Measurements from ENCODE around the gene HBEGF.

The HBEGF gene

DNA sequence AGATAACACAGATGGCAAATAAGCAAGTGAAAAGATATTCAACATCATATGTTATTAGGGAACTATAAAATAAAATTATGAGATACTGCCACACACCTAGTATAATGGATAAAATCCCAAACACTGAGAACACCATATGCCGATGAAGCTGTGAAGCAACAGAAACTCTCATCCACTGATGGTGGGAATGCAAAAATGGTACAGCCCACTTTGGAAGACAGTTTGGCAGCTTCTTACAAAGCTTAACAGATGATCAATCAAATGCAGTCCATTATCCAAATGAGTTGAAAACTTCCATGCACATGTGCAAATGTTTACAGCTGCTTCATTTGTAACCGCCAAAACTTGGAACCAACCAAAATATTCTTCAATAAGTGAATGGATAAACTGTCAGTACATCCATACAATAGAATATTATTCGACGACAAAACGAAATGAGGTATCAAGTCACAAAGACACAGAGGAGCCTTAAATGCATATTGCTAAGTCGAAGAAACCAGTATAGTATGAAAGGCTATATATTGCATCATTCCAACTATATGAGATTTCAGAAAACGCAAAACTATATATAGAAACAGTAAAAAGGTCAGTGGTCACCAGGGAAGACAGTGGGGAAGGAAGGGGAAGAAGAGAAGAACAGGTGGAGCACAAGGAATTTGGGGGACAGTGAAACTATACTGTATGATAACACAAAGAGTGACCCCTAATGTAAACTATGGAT is 58.4 kb downstream of the HBEGF start:
- TF ChIP-seq OSR1 (CRISPR knock-in tag; IDR thresholded peaks at IDR 0.05) (no peak), ISL1 (CRISPR knock-in tag; IDR thresholded peaks at IDR 0.05) (no peak), ESRRG (CRISPR knock-in tag; IDR thresholded peaks at IDR 0.05) (no peak), ZNF70 (CRISPR knock-in tag; IDR thresholded peaks at IDR 0.05) (no peak), CSRNP3 (CRISPR knock-in tag; IDR thresholded peaks at IDR 0.05) (no peak), CREB5 (CRISPR knock-in tag; IDR thresholded peaks at IDR 0.05; ENCODE audit: low read depth) (no peak), RARB (CRISPR knock-in tag; IDR thresholded peaks at IDR 0.05) (no peak), ZFP30 (CRISPR knock-in tag; IDR thresholded peaks at IDR 0.05) (no peak), ZC3H10 (CRISPR knock-in tag; IDR thresholded peaks at IDR 0.05) (no peak), GLIS3 (CRISPR knock-in tag; IDR thresholded peaks at IDR 0.05) (no peak), CSDC2 (CRISPR knock-in tag; IDR thresholded peaks at IDR 0.05) (no peak), ZNF565 (CRISPR knock-in tag; conservative IDR thresholded peaks at IDR 0.05; ENCODE audit: low read depth) (no peak), PPARA (CRISPR knock-in tag; IDR thresholded peaks at IDR 0.05; ENCODE audit: borderline replicate concordance) (no peak), TSHZ2 (CRISPR knock-in tag; IDR thresholded peaks at IDR 0.05) (no peak), TOX (CRISPR knock-in tag; IDR thresholded peaks at IDR 0.05; ENCODE audit: borderline replicate concordance) (no peak)
- TF ChIP-seq, protein P1, sequence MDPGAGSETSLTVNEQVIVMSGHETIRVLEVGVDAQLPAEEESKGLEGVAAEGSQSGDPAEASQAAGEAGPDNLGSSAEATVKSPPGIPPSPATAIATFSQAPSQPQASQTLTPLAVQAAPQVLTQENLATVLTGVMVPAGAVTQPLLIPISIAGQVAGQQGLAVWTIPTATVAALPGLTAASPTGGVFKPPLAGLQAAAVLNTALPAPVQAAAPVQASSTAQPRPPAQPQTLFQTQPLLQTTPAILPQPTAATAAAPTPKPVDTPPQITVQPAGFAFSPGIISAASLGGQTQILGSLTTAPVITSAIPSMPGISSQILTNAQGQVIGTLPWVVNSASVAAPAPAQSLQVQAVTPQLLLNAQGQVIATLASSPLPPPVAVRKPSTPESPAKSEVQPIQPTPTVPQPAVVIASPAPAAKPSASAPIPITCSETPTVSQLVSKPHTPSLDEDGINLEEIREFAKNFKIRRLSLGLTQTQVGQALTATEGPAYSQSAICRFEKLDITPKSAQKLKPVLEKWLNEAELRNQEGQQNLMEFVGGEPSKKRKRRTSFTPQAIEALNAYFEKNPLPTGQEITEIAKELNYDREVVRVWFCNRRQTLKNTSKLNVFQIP (CRISPR knock-in tag; IDR thresholded peaks at IDR 0.05; ENCODE audit: borderline replicate concordance, low read depth) = no peak
- ATAC-seq = no peak

GRCh38 chr5:140286424-140286823 is 60.0 kb downstream of the HBEGF start:
- TF ChIP-seq TOX (CRISPR knock-in tag; IDR thresholded peaks at IDR 0.05; ENCODE audit: borderline replicate concordance) (no peak), CREB5 (CRISPR knock-in tag; IDR thresholded peaks at IDR 0.05; ENCODE audit: low read depth) (no peak), OSR1 (CRISPR knock-in tag; IDR thresholded peaks at IDR 0.05) (no peak), ZFP30 (CRISPR knock-in tag; IDR thresholded peaks at IDR 0.05) (no peak), PPARA (CRISPR knock-in tag; IDR thresholded peaks at IDR 0.05; ENCODE audit: borderline replicate concordance) (no peak), CSDC2 (CRISPR knock-in tag; IDR thresholded peaks at IDR 0.05) (no peak), SNAI2 (CRISPR knock-in tag; IDR thresholded peaks at IDR 0.05) (no peak), PATZ1 (CRISPR knock-in tag; IDR thresholded peaks at IDR 0.05; ENCODE audit: borderline replicate concordance) (no peak)
- no peak for ATAC-seq

- no peak for ATAC-seq
- no peak for TF ChIP-seq ESRRG (CRISPR knock-in tag; IDR thresholded peaks at IDR 0.05)
- TF ChIP-seq, protein P1 (CRISPR knock-in tag; IDR thresholded peaks at IDR 0.05; ENCODE audit: borderline replicate concordance, low read depth) = no peak
- TF ChIP-seq TSHZ2 (CRISPR knock-in tag; IDR thresholded peaks at IDR 0.05) = no peak
- no peak for TF ChIP-seq CSRNP3 (CRISPR knock-in tag; IDR thresholded peaks at IDR 0.05)
- TF ChIP-seq TOX (CRISPR knock-in tag; IDR thresholded peaks at IDR 0.05; ENCODE audit: borderline replicate concordance) = no peak
- no peak for TF ChIP-seq ZNF8 (CRISPR knock-in tag; IDR thresholded peaks at IDR 0.05)
- no peak for TF ChIP-seq ZNF70 (CRISPR knock-in tag; IDR thresholded peaks at IDR 0.05)
These were observed 62.4 kb downstream of the HBEGF start for GRCh38 chr5:140284013-140284412.
